Liver (tissue), 9 donors: ENCODE data around the gene KRTAP10-2. TPM values are rescaled to one million over a fixed set of nuclear protein-coding genes. Genes with fewer than 3 reads are reported as not detected.
"Not testable (repeated sequence)": the region's sequence is repeated elsewhere in the genome, so short reads cannot be mapped to it uniquely, and the experiment has no call there.

Experiments used
- DNase-seq: peaks from one replicate; pipeline ENCODE4 v3.0.0-alpha.2; 2017; ENCODE audit warnings: low spot score
- H3K27ac ChIP-seq, 2 donors: one replicate each; pipeline ENCODE4 v1.7.0; 2013; ENCODE audit warnings: inconsistent platforms in 2 of 2, low read length in 2 of 2, control low read depth in 1 of 2, low read depth in 1 of 2, mild to moderate bottlenecking in 1 of 2
- H3K27me3 ChIP-seq, 4 donors: one replicate each; pipeline versions ENCODE4 v1.6.1 to v1.7.0; 2013; ENCODE audit warnings: low read length in 3 of 4, inconsistent platforms in 1 of 4, mild to moderate bottlenecking in 1 of 4, moderate library complexity in 1 of 4; ENCODE audit not compliant: control insufficient read depth in 4 of 4, insufficient read depth in 4 of 4
- H3K36me3 ChIP-seq, 4 donors: one replicate each; pipeline versions ENCODE4 v1.6.1 to v1.7.0; 2013; ENCODE audit warnings: low read length in 3 of 4, mild to moderate bottlenecking in 3 of 4, low read depth in 1 of 4, moderate library complexity in 1 of 4; ENCODE audit not compliant: control insufficient read depth in 4 of 4, insufficient read depth in 3 of 4
- H3K4me1 ChIP-seq, 4 donors: one replicate each; pipeline versions ENCODE4 v1.6.1 to v1.7.0; 2013; ENCODE audit warnings: low read length in 3 of 4, mild to moderate bottlenecking in 3 of 4, moderate library complexity in 1 of 4; ENCODE audit not compliant: control insufficient read depth in 4 of 4, insufficient read depth in 4 of 4
- H3K4me3 ChIP-seq, 3 donors: one replicate each; pipeline versions ENCODE4 v1.6.1 to v1.7.0; 2013; ENCODE audit warnings: low read length in 3 of 3, control low read depth in 1 of 3, low read depth in 1 of 3, mild to moderate bottlenecking in 1 of 3
- H3K9ac ChIP-seq, 2 donors: one replicate each; pipeline ENCODE4 v1.7.0; 2013; ENCODE audit warnings: low read length in 2 of 2, mild to moderate bottlenecking in 2 of 2, moderate library complexity in 2 of 2, control low read depth in 1 of 2, low read depth in 1 of 2
- H3K9me3 ChIP-seq, 4 donors: one replicate each; pipeline versions ENCODE4 v1.6.1 to v1.7.0; 2013; ENCODE audit warnings: low read length in 3 of 4; ENCODE audit not compliant: control insufficient read depth in 4 of 4
- EGR1 ChIP-seq, 2 donors: IDR thresholded peaks; 2 replicates each; pipeline ENCODE4 v1.6.1; 2016 to 2018; ENCODE audit warnings: antibody characterized with exemption in 2 of 2, low read depth in 2 of 2
- FOXA1 ChIP-seq: IDR thresholded peaks from 2 replicates; pipeline ENCODE4 v1.6.1; 2016; ENCODE audit warnings: antibody characterized with exemption
- FOXA2 ChIP-seq: IDR thresholded peaks from 2 replicates; pipeline ENCODE4 v1.6.1; 2016; ENCODE audit warnings: antibody characterized with exemption
- GABPA ChIP-seq, 2 donors: IDR thresholded peaks in 1 of 2; conservative IDR thresholded peaks in 1 of 2; 2 replicates each; pipeline ENCODE4 v1.6.1; 2016; ENCODE audit warnings: antibody characterized with exemption in 2 of 2, mild to moderate bottlenecking in 1 of 2, moderate library complexity in 1 of 2
- HNF4A ChIP-seq, 2 donors: conservative IDR thresholded peaks; 2 replicates each; pipeline ENCODE4 v1.6.1; 2016; ENCODE audit warnings: antibody characterized with exemption in 2 of 2, mild to moderate bottlenecking in 2 of 2
- JUND ChIP-seq, 2 donors: IDR thresholded peaks; 2 replicates each; pipeline ENCODE4 v1.6.1; 2016; ENCODE audit warnings: antibody characterized with exemption in 2 of 2
- RAD21 ChIP-seq, 2 donors: IDR thresholded peaks; 2 replicates each; pipeline ENCODE4 v1.6.1; 2016; ENCODE audit warnings: antibody characterized with exemption in 2 of 2, mild to moderate bottlenecking in 2 of 2
- RXRA ChIP-seq, 2 donors: IDR thresholded peaks; 2 replicates each; pipeline ENCODE4 v1.6.1; 2017 to 2018; ENCODE audit warnings: antibody characterized with exemption in 2 of 2, mild to moderate bottlenecking in 1 of 2
- SP1 ChIP-seq: IDR thresholded peaks from 2 replicates; pipeline ENCODE4 v1.6.1; 2018; ENCODE audit warnings: antibody characterized with exemption, mild to moderate bottlenecking
- TAF1 ChIP-seq: conservative IDR thresholded peaks from 2 replicates; pipeline ENCODE4 v1.6.1; 2016; ENCODE audit warnings: antibody characterized with exemption, mild to moderate bottlenecking
- WGBS: extraction: QIAGEN DNeasy Blood & Tissue Kit; methylation state at CpG from one replicate; pipeline ENCODE4 v1.1.7; 2013; 5-methylcytosine and 5-hydroxymethylcytosine counted together
- polyA plus RNA-seq, 2 donors: library from polyadenylated mRNA; stranded (reverse) in 1 of 2; unstranded in 1 of 2; fragments of 200-250 nt in 1 of 2; fragments of >200 nt in 1 of 2; fragmentation: Nextera tagmentation in 1 of 2; extraction: Ambion mirVana in 1 of 2; gene quantifications; one replicate each; pipeline versions ENCODE4 v1.2.1 to v1.2.3, GENCODE V29; 2013 to 2015
- total RNA-seq, 2 donors: library from RNA; depleted of rRNA; stranded (reverse); fragments of >200 nt; gene quantifications; one replicate each; pipeline ENCODE4 v1.2.3, GENCODE V29; 2014
- TF ChIP-seq, protein P1 (sequence below): IDR thresholded peaks from 2 replicates; pipeline ENCODE4 v1.6.1; 2016; ENCODE audit warnings: antibody characterized with exemption, mild to moderate bottlenecking
- TF ChIP-seq, protein P2 (sequence below): IDR thresholded peaks from 2 replicates; pipeline ENCODE4 v1.6.1; 2016; ENCODE audit warnings: antibody characterized with exemption
- donor health status: healthy.
- donor health status: healthy.
- donor health status: healthy.
- donor health status: healthy.
- donor health status: healthy.

Gene KRTAP10-2
- total and polyA plus RNA-seq, 4 donors: not detected

DNA sequence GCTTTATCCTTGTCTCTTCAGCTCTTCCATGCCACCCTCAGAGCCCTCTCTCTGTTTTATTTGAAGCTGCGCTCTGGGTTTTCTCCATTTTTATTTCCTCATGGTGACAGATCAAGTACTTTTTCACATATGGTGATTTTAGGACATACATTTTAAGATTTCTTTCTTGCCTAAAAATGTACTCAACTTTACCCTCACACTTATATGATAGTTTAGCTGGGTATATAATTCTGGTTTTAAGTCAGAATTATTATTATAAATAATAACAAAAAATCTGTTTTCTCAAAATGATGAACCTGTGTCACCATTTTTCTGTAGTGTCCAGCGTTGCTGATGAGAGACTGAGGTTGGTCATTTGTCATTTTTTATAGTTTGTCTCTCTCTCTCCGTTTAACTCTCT is 29.9 kb upstream of the KRTAP10-2 start (continued):
- TF ChIP-seq, protein P1, sequence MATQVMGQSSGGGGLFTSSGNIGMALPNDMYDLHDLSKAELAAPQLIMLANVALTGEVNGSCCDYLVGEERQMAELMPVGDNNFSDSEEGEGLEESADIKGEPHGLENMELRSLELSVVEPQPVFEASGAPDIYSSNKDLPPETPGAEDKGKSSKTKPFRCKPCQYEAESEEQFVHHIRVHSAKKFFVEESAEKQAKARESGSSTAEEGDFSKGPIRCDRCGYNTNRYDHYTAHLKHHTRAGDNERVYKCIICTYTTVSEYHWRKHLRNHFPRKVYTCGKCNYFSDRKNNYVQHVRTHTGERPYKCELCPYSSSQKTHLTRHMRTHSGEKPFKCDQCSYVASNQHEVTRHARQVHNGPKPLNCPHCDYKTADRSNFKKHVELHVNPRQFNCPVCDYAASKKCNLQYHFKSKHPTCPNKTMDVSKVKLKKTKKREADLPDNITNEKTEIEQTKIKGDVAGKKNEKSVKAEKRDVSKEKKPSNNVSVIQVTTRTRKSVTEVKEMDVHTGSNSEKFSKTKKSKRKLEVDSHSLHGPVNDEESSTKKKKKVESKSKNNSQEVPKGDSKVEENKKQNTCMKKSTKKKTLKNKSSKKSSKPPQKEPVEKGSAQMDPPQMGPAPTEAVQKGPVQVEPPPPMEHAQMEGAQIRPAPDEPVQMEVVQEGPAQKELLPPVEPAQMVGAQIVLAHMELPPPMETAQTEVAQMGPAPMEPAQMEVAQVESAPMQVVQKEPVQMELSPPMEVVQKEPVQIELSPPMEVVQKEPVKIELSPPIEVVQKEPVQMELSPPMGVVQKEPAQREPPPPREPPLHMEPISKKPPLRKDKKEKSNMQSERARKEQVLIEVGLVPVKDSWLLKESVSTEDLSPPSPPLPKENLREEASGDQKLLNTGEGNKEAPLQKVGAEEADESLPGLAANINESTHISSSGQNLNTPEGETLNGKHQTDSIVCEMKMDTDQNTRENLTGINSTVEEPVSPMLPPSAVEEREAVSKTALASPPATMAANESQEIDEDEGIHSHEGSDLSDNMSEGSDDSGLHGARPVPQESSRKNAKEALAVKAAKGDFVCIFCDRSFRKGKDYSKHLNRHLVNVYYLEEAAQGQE: no peak
- TF ChIP-seq FOXA1: no peak
- TF ChIP-seq RXRA (IDR thresholded peaks at IDR 0.05): no peak
- TF ChIP-seq, protein P2, sequence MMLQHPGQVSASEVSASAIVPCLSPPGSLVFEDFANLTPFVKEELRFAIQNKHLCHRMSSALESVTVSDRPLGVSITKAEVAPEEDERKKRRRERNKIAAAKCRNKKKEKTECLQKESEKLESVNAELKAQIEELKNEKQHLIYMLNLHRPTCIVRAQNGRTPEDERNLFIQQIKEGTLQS: no peak
- TF ChIP-seq RAD21 (IDR thresholded peaks at IDR 0.05): no peak
- TF ChIP-seq SP1: no peak
- TF ChIP-seq TAF1: no peak
- no peak for TF ChIP-seq HNF4A (conservative IDR thresholded peaks at IDR 0.05)

DNA sequence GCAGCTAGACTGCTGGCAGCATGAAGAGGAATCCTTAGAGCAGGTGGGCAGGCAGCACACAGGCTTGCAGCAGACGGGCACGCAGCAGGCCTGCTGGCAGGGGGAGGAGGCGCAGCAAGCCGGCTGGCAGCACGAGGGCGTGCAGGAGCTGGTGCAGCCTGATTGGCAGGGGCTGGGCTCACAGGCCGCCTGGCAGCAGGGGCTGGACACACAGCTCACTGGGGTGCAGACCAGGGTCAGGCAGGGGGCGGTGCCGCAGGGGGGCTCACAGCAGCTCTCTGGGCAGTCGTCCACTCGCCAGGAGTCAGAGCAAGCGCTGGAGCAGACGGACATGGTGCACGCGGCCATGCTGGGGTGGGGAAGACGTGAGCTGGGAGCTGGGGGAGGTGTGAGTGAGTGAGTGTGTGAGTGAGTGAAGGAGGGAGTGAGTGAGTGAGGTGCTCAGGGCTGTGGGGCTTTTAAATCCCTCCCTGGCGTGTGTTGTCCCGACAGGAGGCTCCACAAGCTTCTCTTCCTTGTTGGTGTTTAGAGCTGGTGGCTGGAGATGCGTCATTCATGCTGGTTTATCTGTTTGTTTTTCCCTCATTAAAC is 29.0 kb upstream of the KRTAP10-2 start, which contains the start of gene KRTAP10-5:
Gene KRTAP10-5 (minus strand): TSS at position 374 of the 591 bp plus-strand sequence. CDS start 26 bp downstream, at position 348.
- not testable (repeated sequence) for H3K27ac ChIP-seq, H3K4me3 ChIP-seq, H3K36me3 ChIP-seq, H3K9me3 ChIP-seq, DNase-seq, H3K27me3 ChIP-seq, H3K4me1 ChIP-seq, H3K9ac ChIP-seq
- WGBS: 47% methylated on average over 19 of the region's 19 CpGs

DNA sequence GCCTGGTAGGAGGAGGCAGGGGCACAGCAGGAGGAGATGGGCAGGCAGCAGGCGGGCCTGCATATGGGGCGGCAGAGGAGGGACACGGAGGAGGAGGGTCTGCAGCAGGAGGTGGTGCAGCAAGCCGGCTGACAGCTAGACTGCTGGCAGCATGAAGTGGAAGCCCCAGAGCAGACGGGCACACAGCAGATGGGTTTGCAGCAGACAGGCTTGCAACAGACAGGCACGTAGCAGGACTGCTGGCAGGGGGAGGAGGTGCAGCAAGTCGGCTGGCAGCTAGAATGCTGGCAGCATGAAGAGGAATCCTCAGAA is 28.5 kb upstream of the KRTAP10-2 start:
- no peaks in the 10 kb centered on the region for H3K27me3 ChIP-seq
- no peak for DNase-seq
- H3K36me3 ChIP-seq: no peaks in the 10 kb centered on the region
- H3K9ac ChIP-seq: no peak overlapping the region
- 80% methylated on average over 7 of the region's 7 CpGs for WGBS
- H3K27ac ChIP-seq: no peak overlapping the region
- no peak overlapping the region for H3K4me3 ChIP-seq
- H3K4me1 ChIP-seq: peaks cover 0 to 7% (median 0%) of the 10 kb centered on the region in 4 donors
- peaks cover 0 to 4% (median 2%) of the 10 kb centered on the region in 4 donors for H3K9me3 ChIP-seq
- no peak for TF ChIP-seq FOXA2
- no peak for TF ChIP-seq RXRA (IDR thresholded peaks at IDR 0.05)
- TF ChIP-seq, protein P1: no peak
- no peak for TF ChIP-seq GABPA (IDR thresholded peaks at IDR 0.05 in 1 of 2, conservative IDR thresholded peaks at IDR 0.05 in 1 of 2)
- TF ChIP-seq FOXA1: no peak
- TF ChIP-seq HNF4A (conservative IDR thresholded peaks at IDR 0.05): no peak
- TF ChIP-seq JUND (IDR thresholded peaks at IDR 0.05): no peak
- no peak for TF ChIP-seq EGR1 (IDR thresholded peaks at IDR 0.05; ENCODE audit: low read depth in 2 of 2)
